Central memory CD8-positive, alpha-beta T cell (primary cell): Measurements from ENCODE around the gene SETD7.

Experiments used
- ATAC-seq: fragments of 150-1000 bp; cut with Tn5 transposase; replicated peaks from 2 replicates; pipeline ENCODE4 v1.10.0; 2022; ENCODE audit warnings: mild to moderate bottlenecking, moderate FRiP score, moderate number of reproducible peaks; ENCODE audit not compliant: poor library complexity, severe bottlenecking; ENCODE audit errors: extremely low read depth
- DNase-seq, 2 donors: peaks; one replicate each; pipeline ENCODE4 v3.0.0; 2021; ENCODE audit warnings: low spot score in 2 of 2
- H3K27ac Mint-ChIP-seq: one replicate; pipeline ENCODE4 v1.8.0; 2022; ENCODE audit warnings: low read depth, mild to moderate bottlenecking, moderate library complexity, mixed read lengths
- H3K27me3 Mint-ChIP-seq: one replicate; pipeline ENCODE4 v1.8.0; 2022; ENCODE audit warnings: mixed read lengths
- H3K36me3 Mint-ChIP-seq: one replicate; pipeline ENCODE4 v1.8.0; 2022; ENCODE audit warnings: mild to moderate bottlenecking, moderate library complexity, mixed read lengths; ENCODE audit not compliant: insufficient read depth
- H3K4me1 Mint-ChIP-seq: one replicate; pipeline ENCODE4 v1.8.0; 2022; ENCODE audit warnings: mixed read lengths
- H3K4me3 Mint-ChIP-seq: one replicate; pipeline ENCODE4 v1.8.0; 2022; ENCODE audit warnings: mild to moderate bottlenecking, moderate library complexity, mixed read lengths
- H3K9me3 Mint-ChIP-seq: one replicate; pipeline ENCODE4 v1.8.0; 2022; ENCODE audit warnings: mixed read lengths

The SETD7 gene

GRCh38 chr4:139556071-139556723 is at the start of gene SETD7:
TSS of gene SETD7 (minus strand) at chr4:139556219. CDS start at chr4:139556137, 82 bp downstream.
- Mint-ChIP-seq H3K9me3 (no peaks in the 10 kb centered on the region), H3K36me3 (peaks cover 22% of the 10 kb centered on the region), H3K4me3 (peak within 1 kb of the TSS; percentile 99)

GRCh38 chr4:139605516-139605915 is 49.5 kb upstream of the SETD7 start:
- Mint-ChIP-seq H3K9me3 (no peaks in the 10 kb centered on the region), H3K4me1 (peaks cover 10% of the 10 kb centered on the region), H3K4me3 (peak overlapping the region; percentile 63), H3K36me3 (peaks cover 2% of the 10 kb centered on the region), H3K27ac (no peak overlapping the region), H3K27me3 (peaks cover 20% of the 10 kb centered on the region)
- DNase-seq, result no peak
- ATAC-seq, result no peak

More at GRCh38 chr4:139556071-139556723, at the start of gene SETD7:
- DNase-seq, result peak; percentile 21 to 33
- peaks cover 45% of the 10 kb centered on the region for H3K4me1 Mint-ChIP-seq
- peaks cover 10% of the 10 kb centered on the region for H3K27me3 Mint-ChIP-seq
- ATAC-seq, result peak; percentile 17
- H3K27ac Mint-ChIP-seq, result peak within 1 kb of the TSS; percentile 99

GRCh38 chr4:139603576-139604410 is 47.8 kb upstream of the SETD7 start:
- Mint-ChIP-seq H3K9me3 (no peaks in the 10 kb centered on the region), H3K4me3 (no peak overlapping the region), H3K36me3 (peaks cover 2% of the 10 kb centered on the region), H3K27me3 (peaks cover 35% of the 10 kb centered on the region), H3K4me1 (peaks cover 10% of the 10 kb centered on the region), H3K27ac (no peak overlapping the region)
- no peak for DNase-seq
- no peak for ATAC-seq

- Mint-ChIP-seq H3K9me3 (no peaks in the 10 kb centered on the region), H3K4me3 (no peak overlapping the region), H3K27ac (no peak overlapping the region), H3K36me3 (peaks cover 2% of the 10 kb centered on the region), H3K27me3 (peaks cover 44% of the 10 kb centered on the region), H3K4me1 (peaks cover 10% of the 10 kb centered on the region)
- no peak for DNase-seq
- no peak for ATAC-seq
Measured at GRCh38 chr4:139602776-139603360, 46.8 kb upstream of the SETD7 start.

GRCh38 chr4:139600662-139601061 is 44.6 kb upstream of the SETD7 start:
- DNase-seq, result no peak
- no peaks in the 10 kb centered on the region for H3K4me1 Mint-ChIP-seq
- H3K27me3 Mint-ChIP-seq, result peaks cover 44% of the 10 kb centered on the region
- ATAC-seq, result no peak
- H3K36me3 Mint-ChIP-seq, result no peaks in the 10 kb centered on the region
- no peaks in the 10 kb centered on the region for H3K9me3 Mint-ChIP-seq
- no peak overlapping the region for H3K27ac Mint-ChIP-seq
- H3K4me3 Mint-ChIP-seq, result no peak overlapping the region

GRCh38 chr4:139599594-139600374 is 43.8 kb upstream of the SETD7 start:
- Mint-ChIP-seq H3K27ac (no peak overlapping the region), H3K36me3 (no peaks in the 10 kb centered on the region), H3K4me1 (no peaks in the 10 kb centered on the region), H3K4me3 (no peak overlapping the region), H3K27me3 (peaks cover 44% of the 10 kb centered on the region), H3K9me3 (no peaks in the 10 kb centered on the region)
- DNase-seq (no peak), ATAC-seq (no peak)

GRCh38 chr4:139599076-139599475 is 43.1 kb upstream of the SETD7 start:
- no peaks in the 10 kb centered on the region for H3K36me3 Mint-ChIP-seq
- peaks cover 50% of the 10 kb centered on the region for H3K27me3 Mint-ChIP-seq
- H3K9me3 Mint-ChIP-seq, result no peaks in the 10 kb centered on the region
- H3K4me1 Mint-ChIP-seq, result no peaks in the 10 kb centered on the region
- no peak overlapping the region for H3K4me3 Mint-ChIP-seq
- ATAC-seq, result no peak
- no peak for DNase-seq
- no peak overlapping the region for H3K27ac Mint-ChIP-seq

- Mint-ChIP-seq H3K27me3 (peaks cover 61% of the 10 kb centered on the region), H3K9me3 (no peaks in the 10 kb centered on the region), H3K4me1 (no peaks in the 10 kb centered on the region), H3K27ac (no peak overlapping the region), H3K4me3 (no peak overlapping the region), H3K36me3 (no peaks in the 10 kb centered on the region)
- no peak for DNase-seq
- no peak for ATAC-seq
Measured at GRCh38 chr4:139596684-139597279, 40.8 kb upstream of the SETD7 start.

- DNase-seq (no peak), ATAC-seq (no peak)
- Mint-ChIP-seq H3K9me3 (no peaks in the 10 kb centered on the region), H3K4me1 (no peaks in the 10 kb centered on the region), H3K36me3 (no peaks in the 10 kb centered on the region), H3K27ac (no peak overlapping the region), H3K4me3 (no peak overlapping the region), H3K27me3 (peaks cover 61% of the 10 kb centered on the region)
Measured at GRCh38 chr4:139596034-139596683, 40.1 kb upstream of the SETD7 start.

GRCh38 chr4:139594591-139595185 is 38.7 kb upstream of the SETD7 start:
- Mint-ChIP-seq H3K27ac (no peak overlapping the region), H3K36me3 (no peaks in the 10 kb centered on the region), H3K4me3 (no peak overlapping the region), H3K27me3 (peaks cover 55% of the 10 kb centered on the region), H3K4me1 (no peaks in the 10 kb centered on the region), H3K9me3 (no peaks in the 10 kb centered on the region)
- no peak for ATAC-seq
- no peak for DNase-seq

- Mint-ChIP-seq H3K27ac (no peak overlapping the region), H3K4me3 (no peak overlapping the region), H3K27me3 (peaks cover 39% of the 10 kb centered on the region), H3K9me3 (no peaks in the 10 kb centered on the region), H3K36me3 (no peaks in the 10 kb centered on the region), H3K4me1 (no peaks in the 10 kb centered on the region)
- ATAC-seq, result no peak
- DNase-seq, result no peak
Measured at GRCh38 chr4:139593091-139593564, 37.1 kb upstream of the SETD7 start.
